ENCODE results near the gene ELP4. TPM values are rescaled to one million over a fixed set of nuclear protein-coding genes. Genes with fewer than 3 reads are reported as not detected.

Gene ELP4
- total RNA-seq, 1 experiment from 2014 or later = 19.4 TPM

DNA sequence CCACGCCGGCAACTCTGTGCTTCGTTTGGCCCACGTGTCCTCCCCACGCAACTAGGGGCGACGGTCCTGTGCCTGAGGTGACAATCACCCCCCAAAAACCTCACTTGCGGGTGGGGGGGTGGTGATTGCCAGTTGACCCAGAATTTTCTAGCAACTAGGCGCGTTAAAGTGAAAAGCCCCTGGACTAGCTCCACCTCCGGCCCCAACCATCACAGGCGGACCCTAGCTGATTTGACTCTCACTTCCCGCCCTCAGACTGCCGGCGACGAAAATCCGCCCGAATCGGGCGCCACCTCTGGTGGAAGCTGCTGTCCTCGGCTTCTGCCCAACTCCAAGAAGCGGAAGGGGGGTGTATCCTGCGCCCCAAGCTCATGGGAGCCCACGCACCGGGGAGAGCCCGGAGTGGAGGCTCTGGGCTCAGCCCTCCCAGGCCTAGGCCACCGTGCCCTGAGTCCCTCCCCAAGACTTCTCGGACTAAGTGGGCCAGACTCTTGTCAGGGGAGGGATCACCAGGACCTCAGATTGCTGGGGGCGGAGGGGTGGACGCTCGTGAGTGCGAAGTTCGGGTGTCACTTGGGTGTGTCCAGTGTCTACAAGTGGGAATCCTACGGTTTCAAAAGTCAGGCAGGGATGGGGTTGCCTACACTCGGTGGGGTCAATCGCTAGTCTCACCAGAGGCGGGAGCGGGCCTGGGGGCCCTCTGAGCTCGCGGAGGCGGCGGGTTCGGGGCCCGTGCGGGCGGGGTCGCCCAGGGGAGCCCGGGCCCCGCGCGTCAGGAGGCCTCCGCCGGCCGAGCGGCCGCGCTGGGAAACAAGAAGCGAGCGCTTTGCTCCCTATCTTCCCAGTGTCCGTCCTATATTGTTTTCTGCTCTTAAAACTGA, 289.2 kb downstream of the ELP4 start:
- no TSS peak for BruUV-seq (replicated peaks)
- H3K9ac ChIP-seq (ENCODE audit: low read length) = no peak overlapping the region
- H3K36me3 ChIP-seq (ENCODE audit: low read depth, low read length) = no peaks in the 10 kb centered on the region; the same call in 1 of the 2 replicates
- no peak overlapping the region for H3K4me2 ChIP-seq (ENCODE audit: low read length)
- intact Hi-C loops (cut with micrococcal nuclease) = no loop called here
- no peak overlapping the region for H2AFZ ChIP-seq (ENCODE audit: low read length)
- ATAC-seq (no peak), DNase-seq (no peak)
- ChIA-PET CTCF (no interaction called here), POLR2A (ENCODE audit: unreplicated experiment) (interaction anchor here (0.6 kb wide), 1 partner anchor 1813 kb away, joined by 3 read pairs; no protein-coding TSS in a partner anchor)
- no peaks in the 10 kb centered on the region for H3F3A ChIP-seq (ENCODE audit: low read length, unreplicated experiment)
- no peak overlapping the region for H3K4me3 ChIP-seq (ENCODE audit: low read length)
- H3K4me1 ChIP-seq (ENCODE audit: insufficient read depth, low read length) = no peaks in the 10 kb centered on the region
- TF ChIP-seq, protein P1, sequence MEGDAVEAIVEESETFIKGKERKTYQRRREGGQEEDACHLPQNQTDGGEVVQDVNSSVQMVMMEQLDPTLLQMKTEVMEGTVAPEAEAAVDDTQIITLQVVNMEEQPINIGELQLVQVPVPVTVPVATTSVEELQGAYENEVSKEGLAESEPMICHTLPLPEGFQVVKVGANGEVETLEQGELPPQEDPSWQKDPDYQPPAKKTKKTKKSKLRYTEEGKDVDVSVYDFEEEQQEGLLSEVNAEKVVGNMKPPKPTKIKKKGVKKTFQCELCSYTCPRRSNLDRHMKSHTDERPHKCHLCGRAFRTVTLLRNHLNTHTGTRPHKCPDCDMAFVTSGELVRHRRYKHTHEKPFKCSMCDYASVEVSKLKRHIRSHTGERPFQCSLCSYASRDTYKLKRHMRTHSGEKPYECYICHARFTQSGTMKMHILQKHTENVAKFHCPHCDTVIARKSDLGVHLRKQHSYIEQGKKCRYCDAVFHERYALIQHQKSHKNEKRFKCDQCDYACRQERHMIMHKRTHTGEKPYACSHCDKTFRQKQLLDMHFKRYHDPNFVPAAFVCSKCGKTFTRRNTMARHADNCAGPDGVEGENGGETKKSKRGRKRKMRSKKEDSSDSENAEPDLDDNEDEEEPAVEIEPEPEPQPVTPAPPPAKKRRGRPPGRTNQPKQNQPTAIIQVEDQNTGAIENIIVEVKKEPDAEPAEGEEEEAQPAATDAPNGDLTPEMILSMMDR (conservative IDR thresholded peaks at IDR 0.05; ENCODE audit: low read depth, low read length) = no peak
- TF ChIP-seq EZH2phosphoT487 (IDR thresholded peaks at IDR 0.05; ENCODE audit: borderline replicate concordance, low read length) = no peak
- TF ChIP-seq EZH2 (IDR thresholded peaks at IDR 0.05; ENCODE audit: low read length, unreplicated experiment) = no peak
- H3K27ac ChIP-seq (ENCODE audit: low read length) = no peak overlapping the region
- no peaks in the 10 kb centered on the region for H3K9me2 ChIP-seq (replicated peaks; ENCODE audit: low read length)
- H3K79me2 ChIP-seq (ENCODE audit: low read length) = no peaks in the 10 kb centered on the region
- no peaks in the 10 kb centered on the region for H4K20me1 ChIP-seq (ENCODE audit: low read length)
- no peaks in the 10 kb centered on the region for H3K9me3 ChIP-seq (ENCODE audit: low read length)
- no peaks in the 10 kb centered on the region for H3K27me3 ChIP-seq (ENCODE audit: low read length)

GRCh38 chr11:31799435-31800397, 290.1 kb downstream of the ELP4 start:
- POLR2A ChIA-PET (ENCODE audit: unreplicated experiment) = no interaction called here
- CTCF ChIA-PET = no interaction called here
- H3K9me2 ChIP-seq (replicated peaks; ENCODE audit: low read length) = no peaks in the 10 kb centered on the region
- DNase-seq (no peak), ATAC-seq (no peak)
- no peak for TF ChIP-seq EZH2 (IDR thresholded peaks at IDR 0.05; ENCODE audit: low read length, unreplicated experiment)
- TF ChIP-seq, protein P1 (conservative IDR thresholded peaks at IDR 0.05; ENCODE audit: low read depth, low read length) = no peak
- no peak for TF ChIP-seq EZH2phosphoT487 (IDR thresholded peaks at IDR 0.05; ENCODE audit: borderline replicate concordance, low read length)
- H3K4me2 ChIP-seq (ENCODE audit: low read length) = no peak overlapping the region
- H3K36me3 ChIP-seq (ENCODE audit: low read depth, low read length) = no peaks in the 10 kb centered on the region
- H3K4me3 ChIP-seq (ENCODE audit: low read length) = no peak overlapping the region
- no peaks in the 10 kb centered on the region for H3K79me2 ChIP-seq (ENCODE audit: low read length)
- H3K27ac ChIP-seq (ENCODE audit: low read length) = no peak overlapping the region
- no peaks in the 10 kb centered on the region for H3K27me3 ChIP-seq (ENCODE audit: low read length)
- H3K9ac ChIP-seq (ENCODE audit: low read length) = no peak overlapping the region
- intact Hi-C loops (cut with micrococcal nuclease) = no loop called here
- H4K20me1 ChIP-seq (ENCODE audit: low read length) = no peaks in the 10 kb centered on the region
- BruUV-seq (replicated peaks) = no TSS peak
- H2AFZ ChIP-seq (ENCODE audit: low read length) = no peak overlapping the region
- H3F3A ChIP-seq (ENCODE audit: low read length, unreplicated experiment) = no peaks in the 10 kb centered on the region
- no peaks in the 10 kb centered on the region for H3K9me3 ChIP-seq (ENCODE audit: low read length)
- H3K4me1 ChIP-seq (ENCODE audit: insufficient read depth, low read length) = no peaks in the 10 kb centered on the region

All from PC-3 (cell line).